GM19351 (cell line): Measurements from ENCODE around the gene C12orf43.

Source experiments
- ATAC-seq: cut with Tn5 transposase; IDR thresholded peaks from one replicate; pipeline ENCODE4 v1.9.1; 2021; ENCODE audit warnings: mild to moderate bottlenecking, moderate library complexity; ENCODE audit not compliant: unreplicated experiment

C12orf43 gene

DNA sequence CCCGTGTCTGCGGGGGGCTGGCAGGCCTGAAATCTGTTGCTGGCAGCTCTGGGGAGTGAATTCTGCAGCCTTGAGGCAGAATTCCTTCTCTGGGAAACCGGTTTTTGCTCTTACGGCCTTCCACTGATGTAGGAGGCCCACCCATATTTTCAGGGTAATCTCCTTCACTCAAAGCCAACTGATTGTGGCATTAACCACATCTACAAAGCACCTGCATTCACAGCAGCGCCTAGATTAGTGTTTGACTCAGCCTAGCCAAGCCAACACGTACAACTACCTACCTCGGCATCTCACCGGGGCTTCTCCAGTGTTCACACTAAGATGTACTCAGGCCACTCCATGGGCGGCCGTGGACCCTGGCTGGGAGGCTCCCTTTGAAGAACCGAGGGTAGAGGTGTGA is 15.8 kb downstream of the C12orf43 start:
- no peak for ATAC-seq

DNA sequence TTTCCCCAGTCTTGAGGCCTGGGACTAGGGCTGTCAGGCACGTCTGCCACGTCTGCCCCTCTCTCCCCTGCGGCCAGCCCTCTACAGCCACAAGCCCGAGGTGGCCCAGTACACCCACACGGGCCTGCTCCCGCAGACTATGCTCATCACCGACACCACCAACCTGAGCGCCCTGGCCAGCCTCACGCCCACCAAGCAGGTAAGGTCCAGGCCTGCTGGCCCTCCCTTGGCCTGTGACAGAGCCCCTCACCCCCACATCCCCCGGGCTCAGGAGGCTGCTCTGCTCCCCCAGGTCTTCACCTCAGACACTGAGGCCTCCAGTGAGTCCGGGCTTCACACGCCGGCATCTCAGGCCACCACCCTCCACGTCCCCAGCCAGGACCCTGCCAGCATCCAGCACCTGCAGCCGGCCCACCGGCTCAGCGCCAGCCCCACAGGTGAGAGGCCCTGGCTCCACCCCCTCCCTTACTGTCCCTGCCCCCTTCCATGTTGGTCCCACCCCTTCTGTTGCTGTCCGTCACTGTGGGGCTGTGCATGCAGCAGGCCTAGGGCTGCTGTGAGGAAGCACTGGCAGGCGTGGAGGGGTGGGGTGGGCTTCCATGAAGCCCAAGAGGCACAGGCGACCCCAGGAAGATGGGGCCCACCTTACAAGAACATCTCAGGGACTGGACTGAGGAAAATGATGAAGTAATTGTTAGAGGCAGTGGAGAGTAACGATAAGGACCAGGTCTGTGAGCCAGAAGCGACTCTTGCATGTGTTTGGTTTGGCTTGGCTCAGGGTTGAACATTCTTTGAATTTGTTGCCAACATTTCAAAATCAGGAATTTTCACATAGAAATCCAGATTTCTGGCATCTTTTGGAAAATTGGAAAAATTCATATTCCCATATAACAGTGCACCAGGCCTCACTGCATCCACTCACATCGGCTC is 16.8 kb downstream of the C12orf43 start:
- no peak for ATAC-seq

DNA sequence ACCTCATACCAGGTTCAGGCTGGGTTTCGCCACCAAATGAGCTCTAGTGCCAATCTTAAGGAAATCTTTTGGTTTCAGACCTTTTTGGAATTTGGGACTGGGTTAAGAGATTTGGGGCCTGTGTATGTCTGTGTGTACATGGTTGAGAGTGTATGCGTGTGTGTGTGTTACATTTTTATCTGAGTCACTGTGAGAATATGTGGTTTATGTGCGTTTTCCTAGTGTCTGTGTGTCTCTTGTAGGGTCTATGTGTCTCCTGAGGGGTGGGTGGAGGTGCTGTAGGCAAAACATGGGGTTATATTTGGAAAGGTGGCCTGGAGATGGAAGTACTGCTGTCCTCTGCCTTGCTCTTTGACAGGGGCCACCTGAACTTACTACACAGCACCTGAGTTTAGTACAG is 17.9 kb downstream of the C12orf43 start:
- ATAC-seq = no peak

DNA sequence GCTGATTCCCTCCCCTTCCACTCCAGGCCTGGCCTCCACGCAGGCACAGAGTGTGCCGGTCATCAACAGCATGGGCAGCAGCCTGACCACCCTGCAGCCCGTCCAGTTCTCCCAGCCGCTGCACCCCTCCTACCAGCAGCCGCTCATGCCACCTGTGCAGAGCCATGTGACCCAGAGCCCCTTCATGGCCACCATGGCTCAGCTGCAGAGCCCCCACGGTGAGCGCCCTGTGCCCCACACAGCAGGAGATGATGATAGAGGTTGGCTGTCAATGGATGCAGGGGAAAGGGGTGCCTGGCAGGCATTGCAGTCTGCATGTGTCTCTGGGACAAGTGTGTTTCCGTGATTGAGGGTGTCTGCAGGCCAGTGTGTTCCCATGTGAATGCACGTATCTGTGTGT is 18.8 kb downstream of the C12orf43 start:
- ATAC-seq = no peak

DNA sequence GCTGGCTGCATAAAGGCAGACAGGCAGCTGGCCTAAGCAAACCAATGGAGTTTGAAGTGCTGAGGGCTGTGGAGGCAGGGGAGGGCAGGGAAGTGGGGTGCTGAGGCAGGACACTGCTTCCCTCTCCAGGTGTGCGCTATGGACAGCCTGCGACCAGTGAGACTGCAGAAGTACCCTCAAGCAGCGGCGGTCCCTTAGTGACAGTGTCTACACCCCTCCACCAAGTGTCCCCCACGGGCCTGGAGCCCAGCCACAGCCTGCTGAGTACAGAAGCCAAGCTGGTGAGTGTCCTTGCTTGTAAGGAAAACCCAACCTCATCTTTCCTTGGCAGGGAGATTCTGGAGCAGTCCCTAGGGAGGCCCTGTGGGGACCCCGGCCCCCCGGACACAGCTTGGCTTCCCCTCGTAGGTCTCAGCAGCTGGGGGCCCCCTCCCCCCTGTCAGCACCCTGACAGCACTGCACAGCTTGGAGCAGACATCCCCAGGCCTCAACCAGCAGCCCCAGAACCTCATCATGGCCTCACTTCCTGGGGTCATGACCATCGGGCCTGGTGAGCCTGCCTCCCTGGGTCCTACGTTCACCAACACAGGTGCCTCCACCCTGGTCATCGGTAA is 20.0 kb downstream of the C12orf43 start:
- ATAC-seq = no peak

DNA sequence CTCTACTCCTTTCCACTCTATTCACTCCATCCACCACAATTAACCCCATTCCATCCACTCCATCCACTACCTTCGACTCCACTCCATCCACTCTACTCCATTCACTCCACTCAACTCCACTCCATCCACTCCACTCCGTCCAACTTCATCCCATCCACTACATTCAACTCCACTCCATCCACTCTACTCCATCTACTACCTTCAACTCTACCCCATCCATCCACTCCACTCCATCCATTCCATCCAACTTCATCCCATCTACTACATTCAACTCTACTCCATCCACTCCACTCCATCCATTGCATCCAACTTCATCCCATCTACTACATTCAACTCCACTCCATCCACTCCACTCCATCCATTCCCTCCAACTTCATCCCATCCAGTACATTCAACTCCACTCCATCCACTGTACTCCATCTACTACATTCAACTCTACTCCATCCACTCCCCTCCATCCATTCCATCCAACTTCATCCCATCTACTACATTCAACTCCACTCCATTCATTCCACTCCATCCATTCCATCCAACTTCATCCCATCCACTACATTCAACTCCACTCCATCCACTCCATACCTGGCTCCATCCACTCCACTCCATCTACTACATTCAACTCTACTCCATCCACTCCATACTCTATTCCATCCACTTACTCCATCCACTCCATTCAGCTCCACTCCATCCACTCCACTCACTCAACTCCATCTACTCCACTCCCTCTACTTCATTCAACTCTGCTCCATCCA is 21.5 kb downstream of the C12orf43 start:
- no peak for ATAC-seq

DNA sequence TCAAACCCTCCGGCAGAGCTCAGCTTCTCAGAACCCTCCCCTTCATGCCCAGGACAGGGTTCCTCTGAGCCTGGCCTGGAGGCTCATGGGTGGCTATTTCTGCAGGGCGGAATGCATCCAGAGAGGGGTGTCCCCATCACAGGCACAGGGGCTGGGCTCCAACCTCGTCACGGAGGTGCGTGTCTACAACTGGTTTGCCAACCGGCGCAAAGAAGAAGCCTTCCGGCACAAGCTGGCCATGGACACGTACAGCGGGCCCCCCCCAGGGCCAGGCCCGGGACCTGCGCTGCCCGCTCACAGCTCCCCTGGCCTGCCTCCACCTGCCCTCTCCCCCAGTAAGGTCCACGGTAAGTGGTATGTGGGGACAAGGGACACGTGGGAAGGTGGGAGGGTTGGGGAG is 22.2 kb downstream of the C12orf43 start:
- no peak for ATAC-seq

DNA sequence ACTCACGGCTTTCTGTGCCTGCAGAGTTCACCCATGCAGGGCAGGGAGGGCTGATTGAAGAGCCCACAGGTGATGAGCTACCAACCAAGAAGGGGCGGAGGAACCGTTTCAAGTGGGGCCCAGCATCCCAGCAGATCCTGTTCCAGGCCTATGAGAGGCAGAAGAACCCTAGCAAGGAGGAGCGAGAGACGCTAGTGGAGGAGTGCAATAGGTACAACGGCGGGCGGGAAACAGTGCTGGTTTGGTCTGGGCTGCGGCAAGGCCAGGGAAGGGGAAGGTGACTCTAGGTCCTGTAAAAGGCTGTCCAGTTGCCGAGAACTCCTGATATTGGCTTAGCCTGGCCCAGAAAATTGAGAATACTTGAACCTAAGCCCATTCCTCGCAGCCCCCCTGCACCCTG is 22.8 kb downstream of the C12orf43 start:
- ATAC-seq = no peak

DNA sequence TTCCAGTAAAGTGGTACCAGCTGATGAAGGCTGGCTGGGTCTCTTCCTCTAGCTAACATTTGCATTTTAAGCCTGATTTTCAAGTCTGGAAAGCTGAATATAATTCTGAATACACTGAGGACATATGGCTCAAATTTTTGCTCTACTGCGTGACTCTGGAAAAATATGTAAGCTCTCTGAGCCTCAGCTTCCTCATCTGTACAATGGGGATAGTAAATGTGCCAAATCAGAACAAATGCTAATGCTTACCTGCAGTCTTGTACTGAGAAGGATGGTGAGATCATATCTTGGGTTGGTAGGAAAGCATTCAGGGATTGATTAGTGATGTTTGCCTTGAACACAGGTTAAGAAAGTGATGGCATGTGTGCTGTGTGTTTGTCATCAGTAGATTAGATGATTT is 23.3 kb downstream of the C12orf43 start:
- no peak for ATAC-seq

DNA sequence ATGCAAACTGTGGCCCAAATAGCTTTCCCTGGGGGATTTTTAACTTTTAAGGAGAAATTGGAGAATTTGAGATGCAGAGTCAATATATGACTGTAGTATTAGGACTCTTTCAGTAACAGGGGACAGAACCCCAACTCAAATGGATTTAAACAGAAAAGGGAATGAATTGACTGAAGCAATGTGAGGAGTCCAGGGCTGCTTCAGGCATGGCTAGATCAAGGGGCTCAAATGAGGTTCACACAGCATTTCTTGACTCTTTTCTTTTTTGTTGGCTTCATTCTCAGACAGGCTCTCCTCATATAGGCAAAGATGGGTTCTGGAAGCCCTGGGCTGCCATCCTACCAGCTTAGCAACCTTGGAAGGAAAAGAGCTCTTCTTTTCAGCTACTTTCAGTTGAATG is 24.3 kb downstream of the C12orf43 start:
- no peak for ATAC-seq

DNA sequence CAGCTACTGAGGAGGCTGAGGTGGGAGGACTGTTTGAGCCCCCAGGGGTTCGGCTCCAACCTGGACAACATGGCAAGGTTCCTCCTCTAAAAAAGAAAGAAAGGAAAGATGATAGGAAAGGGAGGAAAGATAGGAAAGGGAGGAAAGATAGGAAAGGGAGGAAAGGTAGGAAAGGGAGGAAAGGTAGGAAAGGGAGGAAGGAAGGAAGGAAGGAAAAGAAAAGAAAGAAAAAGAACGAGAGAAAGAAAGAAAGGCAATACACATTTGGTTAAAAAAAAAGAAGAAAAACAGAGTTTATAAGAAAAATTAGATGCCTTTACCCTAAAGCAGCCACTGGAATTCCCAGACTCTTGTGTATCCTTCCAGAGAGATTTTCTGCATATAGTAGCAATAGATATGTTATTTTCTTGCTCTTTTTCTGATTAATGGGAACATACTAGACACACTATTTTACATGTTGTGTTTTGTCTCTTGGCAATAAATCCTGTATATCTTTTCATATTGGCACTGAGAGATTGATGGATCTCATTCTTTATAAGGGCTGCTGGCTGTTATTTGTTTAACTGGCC is 25.7 kb downstream of the C12orf43 start:
- no peak for ATAC-seq

DNA sequence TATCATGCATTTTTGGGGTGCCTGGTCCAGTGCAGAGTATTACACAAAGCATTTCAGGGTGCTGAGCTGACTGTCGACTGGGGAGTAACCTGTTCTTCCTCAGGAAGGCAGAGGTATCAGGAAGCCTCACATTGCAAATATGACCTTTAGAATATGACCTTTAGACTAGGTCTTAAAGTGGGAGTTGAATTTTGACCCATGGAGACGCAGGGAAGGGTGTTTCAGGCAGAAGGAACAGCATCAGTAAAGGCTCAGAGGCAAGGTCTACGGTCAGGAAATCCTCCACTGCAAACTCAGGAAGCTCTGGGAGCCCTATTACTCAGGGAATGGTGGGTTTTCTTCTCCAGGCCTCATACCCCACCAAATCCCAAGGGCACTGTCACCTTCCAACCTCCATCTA is 26.6 kb downstream of the C12orf43 start:
- no peak for ATAC-seq

DNA sequence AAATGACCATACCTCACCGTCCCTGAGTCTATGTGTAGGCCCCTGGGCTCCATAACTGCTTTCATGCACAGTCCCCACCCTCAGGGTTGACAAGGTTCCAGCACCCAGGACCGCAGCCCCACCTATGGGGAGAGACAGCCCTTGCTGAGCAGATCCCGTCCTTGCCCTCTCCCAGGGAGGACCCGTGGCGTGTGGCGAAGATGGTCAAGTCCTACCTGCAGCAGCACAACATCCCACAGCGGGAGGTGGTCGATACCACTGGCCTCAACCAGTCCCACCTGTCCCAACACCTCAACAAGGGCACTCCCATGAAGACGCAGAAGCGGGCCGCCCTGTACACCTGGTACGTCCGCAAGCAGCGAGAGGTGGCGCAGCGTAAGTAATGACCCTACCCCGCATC is 27.6 kb downstream of the C12orf43 start:
- no peak for ATAC-seq

DNA sequence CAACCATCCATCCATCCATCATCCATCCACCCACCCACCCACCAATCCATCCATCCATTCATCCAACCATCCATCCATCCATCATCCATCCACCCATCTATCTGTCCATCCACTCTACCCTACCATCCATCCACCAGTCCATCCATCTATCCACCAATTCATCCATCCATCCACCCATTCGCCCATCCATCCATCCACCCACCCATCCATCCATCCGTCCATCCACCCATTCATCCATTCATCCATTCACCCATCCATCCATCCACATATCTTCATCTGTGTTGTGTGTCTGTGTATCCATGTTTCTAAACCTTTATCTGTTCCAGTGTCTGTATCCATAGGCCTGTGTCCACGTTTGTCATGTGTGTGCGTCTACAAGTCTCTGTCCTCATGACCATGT is 28.1 kb downstream of the C12orf43 start:
- ATAC-seq = no peak

DNA sequence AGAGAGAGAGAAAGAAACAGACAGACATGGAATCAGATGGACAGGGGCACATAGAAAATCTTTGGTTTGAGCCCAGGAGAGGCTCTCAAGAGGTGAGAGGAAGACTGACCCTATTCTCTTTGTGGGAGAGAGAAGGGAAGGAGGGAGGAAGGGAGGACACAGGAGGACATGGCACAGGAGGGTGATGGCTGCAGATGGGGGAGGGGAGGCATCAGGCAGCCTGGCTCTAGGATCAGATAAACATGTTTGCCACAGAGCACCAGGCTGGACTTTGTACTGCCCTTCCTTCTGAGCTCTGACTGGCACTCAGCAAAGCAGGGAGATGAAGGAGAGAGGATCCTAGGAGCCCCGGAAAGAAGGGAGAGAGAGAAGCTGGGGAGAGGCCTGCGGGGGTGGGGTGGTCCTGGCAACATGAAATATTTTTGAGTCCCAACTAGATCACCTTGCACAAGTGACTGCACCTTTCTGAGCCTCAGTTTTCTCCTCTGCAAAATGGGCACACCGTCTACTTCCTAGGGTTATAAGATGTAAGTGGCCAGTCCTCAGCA is 31.9 kb downstream of the C12orf43 start:
- no peak for ATAC-seq

DNA sequence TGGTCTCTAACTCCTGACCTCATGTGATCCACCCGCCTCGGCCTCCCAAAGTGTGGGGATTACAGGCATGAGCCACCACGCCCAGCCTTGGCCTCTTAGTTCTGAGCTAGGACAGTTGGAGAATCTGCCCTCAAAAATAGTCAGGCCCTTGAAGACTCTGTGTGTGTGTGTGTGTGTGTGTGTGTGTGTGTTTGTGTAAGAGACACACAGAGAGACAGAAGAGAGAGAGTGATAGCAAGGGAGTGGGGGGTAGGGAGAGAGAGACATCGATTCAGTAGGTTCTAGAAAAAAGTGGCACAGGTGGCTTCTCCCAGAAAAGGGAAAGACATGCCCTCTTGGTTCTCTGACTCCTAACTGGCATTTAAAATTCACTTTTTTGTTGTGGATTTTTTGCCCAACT is 32.5 kb downstream of the C12orf43 start:
- no peak for ATAC-seq

DNA sequence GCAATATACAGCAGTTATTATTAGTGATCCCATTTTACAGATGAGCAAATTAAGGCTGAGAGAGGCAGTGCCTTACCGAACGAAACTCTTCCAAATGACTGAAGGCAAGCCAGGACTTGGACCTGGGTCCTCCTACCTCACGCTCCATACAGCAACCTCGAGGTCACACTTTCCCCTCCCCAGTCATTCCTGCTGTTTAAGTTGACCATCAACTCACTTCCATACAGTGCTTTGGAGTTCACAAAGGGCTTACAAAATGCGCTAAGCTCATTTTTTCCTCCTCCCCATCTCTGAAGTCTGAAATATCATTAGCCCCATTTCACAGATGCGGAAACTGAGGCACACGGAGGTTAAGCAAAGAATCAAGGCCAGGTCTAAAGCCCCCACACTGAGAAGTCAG is 33.6 kb downstream of the C12orf43 start:
- no peak for ATAC-seq

DNA sequence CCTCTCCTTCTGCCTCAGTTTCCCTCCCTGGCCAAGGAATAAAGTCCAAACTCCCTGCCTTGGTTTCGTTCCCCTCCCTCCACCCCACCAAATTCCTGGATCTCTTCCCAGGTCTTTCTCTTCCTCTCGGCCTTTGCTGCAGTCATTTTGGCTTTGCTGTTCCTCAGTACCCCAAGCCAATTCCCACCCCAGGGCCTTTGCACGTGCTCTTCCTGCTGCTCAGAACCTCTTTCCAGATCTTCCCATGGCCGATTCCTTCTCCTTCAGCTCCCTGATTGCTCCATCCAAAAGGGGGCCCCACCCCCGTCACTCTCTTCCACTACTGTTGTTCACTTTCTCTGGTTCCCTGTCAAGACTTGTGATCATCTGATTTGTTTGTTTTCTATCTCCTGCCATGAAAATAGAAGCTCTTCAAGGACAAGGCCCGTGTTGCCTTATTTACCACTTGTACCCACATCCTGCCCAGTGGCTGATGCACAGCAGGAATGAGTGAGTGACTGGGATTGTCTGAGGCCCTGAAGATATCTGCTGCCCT is 34.8 kb downstream of the C12orf43 start:
- ATAC-seq = no peak

DNA sequence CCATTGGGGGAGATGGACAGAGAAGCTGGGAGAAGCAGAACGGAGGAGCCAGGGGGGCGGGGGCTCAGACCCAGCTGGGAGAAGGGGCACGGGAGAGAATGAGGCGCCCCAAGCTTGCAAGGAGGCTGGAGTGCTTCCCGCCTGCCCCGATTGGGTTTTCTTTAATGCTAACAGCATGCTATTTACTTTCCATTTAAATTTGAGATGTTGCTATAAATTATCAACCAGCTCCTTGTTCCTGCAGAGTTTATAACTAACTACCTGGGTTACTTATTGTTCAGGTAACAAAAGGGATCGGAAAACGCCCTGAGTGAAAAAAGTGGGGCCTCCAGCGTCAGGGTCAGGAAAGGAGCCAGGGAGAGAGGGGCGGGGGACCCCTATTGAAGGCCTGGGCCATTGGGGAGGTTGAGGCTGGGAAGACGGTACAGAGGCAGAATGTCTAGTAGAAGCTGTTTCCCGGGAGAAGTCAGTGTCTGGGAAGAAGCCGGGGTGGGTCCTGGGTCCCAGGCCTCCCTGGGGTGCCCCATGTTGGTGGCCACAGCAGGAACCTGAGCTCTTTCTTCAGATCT is 35.4 kb downstream of the C12orf43 start:
- no peak for ATAC-seq

DNA sequence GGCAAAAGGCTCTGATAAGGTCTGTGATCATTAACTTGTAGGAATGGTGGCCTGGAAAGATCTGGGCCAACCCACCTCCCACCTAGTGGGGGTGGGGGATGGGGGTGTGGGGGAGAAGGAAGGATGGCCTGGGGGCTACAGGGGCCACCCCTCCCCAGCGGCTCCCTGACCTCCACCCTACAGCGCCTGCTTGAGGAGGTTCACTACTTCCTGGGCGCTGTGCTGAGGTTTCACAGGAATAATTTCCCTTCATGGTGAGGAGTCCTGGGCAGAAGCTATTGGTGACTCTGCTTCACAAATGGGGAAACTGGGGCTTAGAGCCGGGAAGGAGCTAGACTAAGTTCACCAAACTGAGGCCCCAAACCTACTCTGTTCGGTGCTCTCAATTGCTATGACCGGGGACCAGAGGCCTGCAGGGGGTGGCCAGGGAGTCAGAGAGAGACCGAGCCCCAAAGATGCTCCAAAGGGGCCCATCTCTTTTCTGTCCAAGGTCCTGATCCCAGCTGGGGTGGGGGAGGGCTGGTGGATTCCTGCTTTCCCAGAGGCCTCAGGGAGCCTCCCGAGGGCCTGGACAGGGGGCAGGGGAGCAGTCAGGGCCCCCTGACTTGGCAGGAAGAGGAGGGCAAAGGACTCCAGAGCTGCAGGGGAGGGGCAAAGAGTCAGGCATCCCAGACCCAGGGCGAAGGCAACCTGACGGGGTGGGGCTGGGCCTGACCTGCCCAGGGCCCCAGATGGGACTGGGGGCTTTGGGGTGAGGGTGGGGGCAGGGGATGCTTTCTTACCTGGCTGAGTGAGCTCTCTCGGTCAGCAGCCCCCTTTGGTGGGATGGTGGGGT is 36.2 kb downstream of the C12orf43 start:
- ATAC-seq = no peak
